GM19372 (cell line): Measurements from ENCODE around the gene KIF27.
"Not testable (repeated sequence)": the region's sequence is repeated elsewhere in the genome, so short reads cannot be mapped to it uniquely, and the experiment has no call there.

ENCODE experiments used
- ATAC-seq: cut with Tn5 transposase; IDR thresholded peaks from one replicate; pipeline ENCODE4 v1.9.1; 2021; ENCODE audit warnings: mild to moderate bottlenecking, low read depth, moderate library complexity; ENCODE audit not compliant: unreplicated experiment

The KIF27 gene

GRCh38 chr9:83932851-83933250 lies 11.6 kb upstream of the KIF27 start:
- no peak for ATAC-seq

DNA sequence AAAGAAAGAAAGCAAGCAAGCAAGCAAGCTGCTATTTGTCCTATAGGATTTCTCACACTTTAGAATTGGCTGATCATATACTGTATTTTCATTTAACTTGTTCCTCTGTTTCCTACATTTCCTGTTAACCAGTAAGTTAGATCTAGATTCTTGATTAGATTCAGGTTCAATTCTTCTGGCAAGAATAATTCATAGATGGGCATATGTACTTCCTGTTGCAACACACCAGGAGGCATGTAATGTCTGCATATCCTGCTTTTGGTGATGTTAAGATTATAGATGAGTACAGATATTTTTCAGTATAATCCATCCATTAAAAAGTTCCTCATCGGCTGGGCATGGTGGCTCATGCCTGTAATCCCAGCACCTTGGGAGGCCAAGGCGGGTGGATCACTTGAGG lies 10.8 kb upstream of the KIF27 start:
- ATAC-seq: no peak

DNA sequence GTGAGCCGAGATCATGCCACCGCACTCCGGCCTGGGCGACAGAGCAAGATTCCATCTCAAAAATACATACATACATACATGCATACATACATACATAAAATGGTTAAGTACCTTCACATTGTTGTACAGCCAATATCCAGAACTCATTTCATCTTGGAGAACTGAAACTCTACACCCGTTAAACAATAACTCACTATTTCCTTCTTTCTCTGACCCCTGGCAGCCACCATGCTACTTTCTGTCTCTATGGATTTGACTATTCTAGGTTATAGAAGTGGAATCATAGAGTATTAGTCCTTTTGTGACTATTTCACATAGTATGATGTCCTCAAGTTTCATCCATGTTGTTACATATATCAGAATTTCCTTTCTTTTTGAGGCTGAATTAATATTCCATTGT lies 9.6 kb upstream of the KIF27 start:
- ATAC-seq: no peak

DNA sequence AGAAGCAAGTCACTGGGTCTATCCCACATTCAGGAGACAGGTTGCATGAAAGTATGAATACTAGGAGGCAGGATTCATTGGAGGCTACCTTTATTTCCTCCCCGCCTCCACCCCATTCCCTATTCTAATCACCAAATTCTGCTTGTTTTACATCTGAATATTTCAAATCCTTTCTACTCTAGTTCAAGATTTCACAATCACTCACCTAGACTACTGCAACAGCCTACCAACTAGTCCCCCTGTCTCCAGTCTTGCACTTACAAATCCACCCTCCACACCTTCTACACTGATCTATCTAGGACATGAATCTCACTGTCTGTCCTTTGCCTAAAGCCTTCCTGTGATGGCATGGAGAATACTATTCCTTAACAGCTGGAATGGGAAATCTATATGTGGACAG lies 6.4 kb upstream of the KIF27 start:
- ATAC-seq: no peak

GRCh38 chr9:83920469-83920926 lies 734 bp downstream of the KIF27 start:
- ATAC-seq: peak; percentile 17

DNA sequence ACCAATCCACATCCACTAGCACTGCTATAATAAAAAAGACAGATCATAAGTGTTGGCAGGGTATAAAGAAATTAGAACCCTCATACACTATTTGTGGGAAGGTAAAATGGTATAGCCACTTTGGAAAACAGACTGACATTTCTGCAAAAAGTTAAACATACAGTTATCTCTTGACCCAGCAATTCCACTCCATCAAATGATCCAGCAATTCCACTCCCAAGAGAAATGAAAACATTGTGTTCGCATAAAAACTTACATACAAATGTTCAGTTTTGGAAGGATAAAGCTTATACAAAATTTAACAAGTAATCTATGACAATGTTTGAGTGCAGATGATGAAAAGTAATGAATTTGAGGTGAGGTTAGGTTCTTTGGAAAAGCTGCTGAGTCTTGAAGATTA lies 2.1 kb downstream of the KIF27 start:
- ATAC-seq: no peak

- peak; percentile 62 for ATAC-seq
Measured at GRCh38 chr9:83912194-83912593, 9.0 kb downstream of the KIF27 start.

DNA sequence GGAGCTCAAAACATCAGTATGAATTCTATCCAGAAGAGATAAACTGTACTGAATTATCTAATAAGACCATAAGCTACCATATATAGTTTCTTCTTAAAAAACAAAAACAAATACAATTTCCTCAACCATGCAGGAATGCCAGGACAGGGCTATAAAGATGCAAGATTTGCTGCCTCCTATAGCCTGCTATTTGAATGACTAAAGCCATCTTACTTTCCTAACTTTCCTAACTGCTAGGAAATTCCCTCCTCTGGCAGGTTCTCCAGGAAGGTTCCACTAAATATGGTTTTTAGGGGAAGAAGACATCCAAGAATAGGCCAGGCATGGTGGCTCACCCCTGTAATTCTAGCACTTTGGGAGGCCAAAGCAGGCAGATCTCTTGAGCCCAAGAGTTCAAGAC lies 15.1 kb downstream of the KIF27 start:
- no peak for ATAC-seq

- not testable (repeated sequence) for ATAC-seq
Measured at GRCh38 chr9:83900615-83901014, 20.6 kb downstream of the KIF27 start.

DNA sequence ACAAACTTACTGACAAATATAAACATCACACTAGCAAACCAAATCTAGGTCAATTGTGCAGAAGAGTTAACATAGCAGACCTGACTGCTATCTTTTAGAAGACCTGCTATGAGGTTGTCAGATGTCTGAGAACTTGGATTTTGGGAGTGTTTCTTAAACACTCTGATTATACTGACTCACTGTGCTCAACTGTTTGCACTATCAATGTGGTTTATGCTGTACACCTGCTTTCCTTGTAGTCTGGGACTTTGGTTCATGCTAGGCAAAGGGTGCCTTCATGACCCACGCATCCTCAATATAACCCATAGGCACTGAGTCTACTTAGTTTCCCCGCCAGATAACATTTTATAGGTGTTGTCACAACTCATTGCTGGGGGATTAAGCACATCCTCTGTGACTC lies 26.9 kb downstream of the KIF27 start:
- ATAC-seq: not testable (repeated sequence)

GRCh38 chr9:83886498-83886897 lies 34.7 kb downstream of the KIF27 start:
- ATAC-seq: not testable (repeated sequence)

DNA sequence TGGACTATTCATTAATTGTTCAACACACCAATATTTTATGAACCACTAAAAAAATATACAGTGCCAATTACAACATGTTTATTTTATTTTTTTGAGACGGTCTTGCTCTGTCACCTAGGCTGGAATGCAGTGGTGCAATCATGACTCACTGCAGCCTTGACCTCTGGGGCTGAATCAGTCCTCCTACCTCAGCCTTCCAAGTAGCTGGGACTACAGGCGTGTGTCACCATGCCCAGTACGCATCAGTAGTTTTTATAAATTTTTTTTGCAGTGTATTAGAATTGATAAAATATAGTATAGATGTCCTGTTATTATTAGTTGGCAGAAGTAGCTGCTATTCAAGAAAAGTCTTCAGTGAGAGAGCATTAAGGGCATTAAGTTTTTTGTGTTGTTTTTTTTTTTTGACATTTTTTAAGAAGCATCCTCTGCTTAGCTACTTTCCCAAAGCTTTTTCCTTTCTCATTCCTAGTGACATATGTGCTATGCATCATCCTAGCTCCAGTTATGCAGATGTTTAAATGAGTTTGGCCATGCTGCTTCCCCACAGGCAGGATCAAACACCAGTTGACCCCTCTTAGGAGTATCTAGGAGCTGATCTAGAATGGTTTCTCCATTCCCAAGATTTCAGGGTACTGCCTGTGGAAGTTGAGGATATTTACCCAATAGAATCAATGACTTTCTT lies 35.5 kb downstream of the KIF27 start:
- ATAC-seq: not testable (repeated sequence)

- ATAC-seq: not testable (repeated sequence)
Measured at GRCh38 chr9:83881687-83882408, 39.4 kb downstream of the KIF27 start.

- not testable (repeated sequence) for ATAC-seq
Measured at GRCh38 chr9:83875559-83875958, 45.7 kb downstream of the KIF27 start.

DNA sequence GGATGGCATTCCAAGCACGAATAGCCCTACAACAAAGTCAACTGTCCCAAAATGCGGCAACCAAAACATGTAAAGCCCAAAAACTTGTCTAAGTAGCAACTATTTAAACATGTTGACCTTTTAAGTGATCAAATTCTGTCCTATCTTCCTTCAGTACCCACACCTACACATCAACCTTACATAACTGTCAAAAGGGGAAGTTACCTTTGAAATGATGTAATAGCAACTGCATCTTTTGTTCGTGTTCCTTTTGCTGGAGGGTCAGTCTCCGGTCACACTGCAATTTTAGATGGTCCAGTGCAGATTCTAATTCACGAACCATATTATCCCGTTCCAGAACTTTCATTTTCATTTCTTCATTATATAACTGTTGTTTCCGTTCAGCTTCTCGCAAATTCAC lies 71.3 kb downstream of the KIF27 start:
- ATAC-seq: peak; percentile 94

DNA sequence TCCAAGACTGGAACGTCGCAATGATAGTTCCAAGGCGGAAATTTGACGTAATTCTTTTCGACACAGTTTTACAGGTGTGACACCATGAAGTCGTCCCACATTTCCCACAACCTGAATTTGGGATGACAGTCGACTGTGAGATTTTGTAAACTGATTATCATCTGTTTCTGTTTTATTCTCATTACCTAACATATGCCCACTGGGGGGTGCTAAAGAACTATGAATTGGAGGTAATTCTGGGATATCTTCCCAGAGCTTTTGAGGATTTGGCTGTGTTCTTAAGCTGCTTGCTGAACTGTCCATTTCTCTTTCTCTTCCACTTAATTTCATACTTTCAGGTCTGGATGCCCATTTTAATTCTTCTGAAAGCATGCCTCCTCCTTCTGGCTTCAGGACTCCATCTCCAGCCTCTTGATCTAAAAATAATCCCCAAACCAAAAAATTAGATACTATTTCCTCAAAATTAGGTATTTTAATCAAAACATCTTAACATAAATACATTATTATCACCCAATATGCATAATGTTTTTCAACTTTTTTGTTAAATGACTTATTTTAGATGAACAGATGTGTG lies 84.1 kb downstream of the KIF27 start:
- not testable (repeated sequence) for ATAC-seq

GRCh38 chr9:83830426-83831071 lies 90.7 kb downstream of the KIF27 start:
- not testable (repeated sequence) for ATAC-seq

- ATAC-seq: not testable (repeated sequence)
Measured at GRCh38 chr9:83824986-83825623, 96.1 kb downstream of the KIF27 start.

- ATAC-seq: peak; percentile 74
Measured at GRCh38 chr9:83817356-83818278, 103.6 kb downstream of the KIF27 start, which contains the start of gene GKAP1. Gene GKAP1 (minus strand): TSS chr9:83817769. CDS start chr9:83806517, 11,252 bp downstream.

DNA sequence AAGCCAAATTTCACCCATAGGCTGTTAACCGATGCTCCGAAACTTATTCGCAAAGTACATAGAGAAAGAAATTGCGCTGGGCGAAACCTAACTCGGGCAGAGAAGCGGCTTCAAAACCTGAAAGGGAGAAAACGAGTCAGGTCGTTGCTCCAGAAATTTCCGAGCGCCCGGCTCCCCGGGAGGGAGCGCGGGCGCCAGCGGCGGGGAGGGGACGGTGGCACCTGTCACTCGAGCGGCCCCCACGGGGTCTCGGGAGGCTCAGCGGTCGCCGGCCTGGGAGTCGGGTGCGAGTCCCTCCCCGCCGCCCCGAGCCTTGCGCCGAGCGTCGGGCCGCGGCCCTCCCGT lies 104.2 kb downstream of the KIF27 start:
- not testable (repeated sequence) for ATAC-seq
